Stimulated activated CD4-positive, alpha-beta T cell treated with anti-CD3 and anti-CD28 coated beads, Interleukin-1b, Interleukin-23, amount 100 ng/mL, for 1 hour (primary cell): ENCODE results near the gene CPS1.

Experiments
- DNase-seq, 2 donors: peaks; one replicate each; pipeline ENCODE4 v3.0.0-alpha.2; 2020; ENCODE audit warnings: low read depth in 2 of 2

The CPS1 gene

DNA sequence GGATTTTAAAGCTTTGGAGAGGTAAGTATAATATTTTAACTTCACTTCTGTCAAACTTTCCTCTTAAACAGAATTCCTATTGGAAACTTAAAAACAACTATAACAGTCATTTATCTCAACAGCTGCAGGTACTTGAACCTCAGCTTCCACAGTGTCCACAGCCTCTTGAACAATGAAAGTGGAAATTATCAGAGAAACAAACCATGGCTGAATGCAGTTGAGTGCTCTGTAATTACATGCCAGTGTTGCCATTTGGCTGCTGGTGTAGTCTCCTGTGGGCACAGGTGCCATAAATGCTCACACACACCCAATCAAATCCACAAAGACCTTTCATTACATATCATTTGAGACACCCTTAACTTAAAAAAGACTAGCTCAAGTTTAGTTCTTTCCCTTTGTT lies 125.1 kb downstream of the CPS1 start:
- no peak for DNase-seq

DNA sequence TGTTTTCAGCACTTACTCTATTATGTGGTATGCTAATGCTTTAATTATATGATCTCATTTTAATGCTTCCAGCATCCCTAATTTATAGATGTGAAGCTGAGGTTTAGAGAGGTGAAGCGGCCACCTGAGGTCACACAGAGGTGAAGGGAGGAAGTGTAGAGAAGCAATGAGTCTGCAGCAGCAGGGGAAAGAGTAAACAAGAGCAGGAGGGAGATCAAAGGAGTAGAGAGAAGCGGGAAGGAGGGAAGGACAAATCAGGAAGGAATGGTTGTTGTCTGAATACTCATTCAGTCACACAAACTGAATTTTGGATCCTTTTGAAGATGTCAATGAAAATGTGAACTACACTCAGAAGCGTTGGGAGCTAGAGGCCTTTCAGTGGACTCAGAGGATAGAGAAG lies 130.0 kb downstream of the CPS1 start:
- DNase-seq: no peak

DNA sequence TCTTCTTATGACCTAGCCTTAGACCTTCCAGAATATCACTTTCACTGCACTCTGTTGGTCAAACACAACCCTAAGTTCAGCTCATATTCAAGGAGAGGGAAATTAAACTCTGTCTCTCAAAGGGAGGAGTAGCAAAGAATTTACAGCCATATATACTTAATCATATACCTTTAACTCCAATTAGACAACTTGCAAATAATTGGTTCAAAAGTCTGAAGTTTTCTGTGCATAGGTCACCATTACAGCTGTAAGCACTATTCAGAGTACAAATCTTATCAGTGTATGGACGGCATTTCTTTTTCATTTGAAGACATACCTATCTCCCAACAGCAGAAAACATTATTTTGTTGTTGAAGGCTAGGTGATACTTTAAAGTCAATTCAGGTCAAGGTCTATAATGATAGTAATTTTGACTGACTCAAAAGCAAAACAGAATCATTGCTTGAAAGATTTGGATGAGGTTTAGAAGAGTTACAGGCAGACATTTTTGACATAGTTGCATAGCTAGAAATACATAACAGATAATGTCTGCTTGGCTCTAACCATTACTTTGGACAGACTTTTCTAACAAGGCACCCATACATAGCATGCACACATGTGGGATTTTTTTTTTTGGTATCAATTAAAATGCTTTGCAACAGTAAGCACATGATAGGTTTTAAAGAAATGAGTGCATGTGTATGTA lies 131.5 kb downstream of the CPS1 start:
- DNase-seq: no peak

DNA sequence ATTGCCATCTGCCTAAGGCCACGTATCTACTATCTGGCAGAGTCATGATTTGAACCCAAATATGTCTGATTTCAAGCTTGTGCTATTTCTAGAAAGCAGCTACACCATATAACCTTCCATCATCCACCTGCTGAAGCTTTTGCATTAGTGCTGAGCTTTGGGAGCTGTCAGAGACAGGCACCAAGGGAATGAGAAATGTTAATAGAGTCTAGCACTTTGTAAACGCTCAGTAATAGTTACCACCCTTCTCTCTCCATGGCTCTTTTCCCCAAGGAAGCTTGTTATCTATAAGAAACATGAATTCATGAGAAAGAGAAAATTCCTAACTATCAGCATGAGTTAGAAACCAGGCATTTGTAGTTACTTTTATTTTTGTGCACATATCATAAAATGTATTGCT lies 151.5 kb downstream of the CPS1 start:
- DNase-seq: no peak

DNA sequence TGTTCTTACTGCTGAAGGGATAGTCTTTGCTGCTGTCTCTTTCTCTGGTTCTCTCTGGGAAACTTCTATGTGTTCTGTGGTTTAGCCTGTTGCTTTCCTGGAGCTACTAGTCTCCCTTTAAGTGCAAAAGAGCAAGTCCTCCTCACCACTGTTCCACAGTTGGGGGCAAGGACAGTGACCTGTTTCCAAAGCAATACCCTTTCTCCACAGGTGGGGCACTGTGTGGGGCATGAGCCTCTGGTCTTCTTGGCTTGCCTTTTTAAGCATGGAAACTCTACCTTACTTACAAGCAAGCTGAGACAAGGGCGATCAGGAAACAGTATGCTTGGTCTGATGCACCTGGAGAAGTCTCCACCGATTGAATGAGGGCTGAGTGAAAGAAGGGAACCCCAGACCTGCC lies 156.7 kb downstream of the CPS1 start:
- no peak for DNase-seq

DNA sequence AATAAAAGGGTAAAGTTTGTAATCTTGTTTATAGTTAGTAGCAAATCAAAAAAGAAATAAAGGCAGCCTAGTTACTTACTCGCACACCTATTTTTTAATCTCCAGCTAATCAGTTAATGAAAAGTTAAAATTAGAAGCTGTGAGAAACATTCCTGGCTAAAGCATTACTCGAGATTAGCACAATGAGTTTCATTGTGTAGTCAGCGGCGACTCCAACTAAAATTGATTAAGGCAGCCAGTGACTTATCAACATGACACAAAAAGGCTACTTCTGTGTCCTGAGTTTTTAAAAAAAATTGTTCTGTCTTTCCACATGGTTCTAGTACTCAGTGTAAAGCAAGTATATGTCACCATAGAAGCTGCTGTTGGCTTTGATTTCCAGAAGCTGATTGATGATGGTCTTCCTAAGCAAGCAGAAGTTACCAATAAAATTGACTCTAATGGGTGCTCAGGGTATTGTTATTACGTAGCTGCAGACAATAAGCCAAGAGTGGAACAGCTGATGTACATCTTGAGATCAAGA lies 159.2 kb downstream of the CPS1 start:
- no peak for DNase-seq

DNA sequence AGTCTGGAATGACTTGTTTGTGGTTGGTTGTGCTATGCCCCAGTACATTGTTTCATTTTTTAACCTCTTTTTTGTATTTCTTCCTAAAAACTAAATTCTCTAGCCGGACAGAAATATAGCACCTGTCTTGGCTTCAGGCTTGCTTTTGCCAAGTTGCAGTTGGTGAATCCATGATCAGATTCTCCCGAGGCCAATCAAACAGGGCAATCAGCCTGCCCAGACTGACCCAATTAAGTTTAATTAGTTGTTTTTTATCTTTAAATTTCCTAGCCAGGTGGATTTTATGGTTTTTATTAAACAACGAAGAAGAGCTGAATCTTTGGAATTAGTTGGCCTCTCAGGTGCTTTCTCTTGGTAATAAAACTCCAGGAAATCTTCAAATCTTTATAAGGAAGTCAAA lies 162.1 kb downstream of the CPS1 start:
- DNase-seq: no peak

DNA sequence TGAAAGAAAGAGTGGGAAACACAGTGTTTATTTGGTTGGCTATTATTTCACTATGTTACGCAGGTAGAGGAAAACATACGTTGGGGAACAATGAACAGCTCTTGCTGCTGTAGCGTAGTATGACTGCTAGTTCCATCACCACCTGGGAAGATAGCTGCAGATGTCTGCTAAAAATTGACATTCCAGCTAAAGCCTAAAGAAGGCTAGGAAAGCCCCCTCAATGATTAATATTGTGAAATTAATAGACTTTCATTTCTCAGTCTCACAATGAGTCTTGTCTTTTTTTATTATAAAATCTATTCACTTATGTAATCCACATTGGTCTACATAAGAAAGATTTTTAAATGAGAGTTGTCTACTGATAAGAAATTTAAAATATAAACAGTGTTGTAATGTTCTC lies 165.7 kb downstream of the CPS1 start:
- no peak for DNase-seq

DNA sequence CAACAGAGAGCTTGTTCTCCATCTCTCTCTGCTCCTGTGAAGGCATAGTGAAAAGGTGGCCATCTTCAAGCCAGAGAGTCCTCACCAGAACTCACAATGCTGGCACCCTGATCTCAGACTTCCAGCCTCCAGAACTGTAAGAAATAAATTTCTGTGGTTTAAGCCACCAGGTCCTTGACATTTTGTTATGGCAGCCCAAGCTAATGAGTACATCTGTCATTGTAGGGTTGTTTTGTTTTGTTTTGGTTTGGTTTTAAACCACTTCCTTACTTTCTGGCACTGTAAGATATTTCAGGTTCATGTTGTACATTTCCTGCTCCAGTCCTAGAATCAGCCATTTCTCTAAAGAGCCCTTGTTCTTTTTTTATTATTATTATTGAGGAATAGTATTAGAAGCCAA lies 171.2 kb downstream of the CPS1 start:
- no peak for DNase-seq
